AG20443 (cell line): ENCODE results near the gene NAP1L1.
A peak's percentile ranks its signal among the peaks of the same experiment; 100 is the strongest.

Source experiments
- DNase-seq: peaks from one replicate; pipeline ENCODE4 v3.0.0; 2012; ENCODE audit warnings: low spot score, mixed read lengths

The NAP1L1 gene

DNA sequence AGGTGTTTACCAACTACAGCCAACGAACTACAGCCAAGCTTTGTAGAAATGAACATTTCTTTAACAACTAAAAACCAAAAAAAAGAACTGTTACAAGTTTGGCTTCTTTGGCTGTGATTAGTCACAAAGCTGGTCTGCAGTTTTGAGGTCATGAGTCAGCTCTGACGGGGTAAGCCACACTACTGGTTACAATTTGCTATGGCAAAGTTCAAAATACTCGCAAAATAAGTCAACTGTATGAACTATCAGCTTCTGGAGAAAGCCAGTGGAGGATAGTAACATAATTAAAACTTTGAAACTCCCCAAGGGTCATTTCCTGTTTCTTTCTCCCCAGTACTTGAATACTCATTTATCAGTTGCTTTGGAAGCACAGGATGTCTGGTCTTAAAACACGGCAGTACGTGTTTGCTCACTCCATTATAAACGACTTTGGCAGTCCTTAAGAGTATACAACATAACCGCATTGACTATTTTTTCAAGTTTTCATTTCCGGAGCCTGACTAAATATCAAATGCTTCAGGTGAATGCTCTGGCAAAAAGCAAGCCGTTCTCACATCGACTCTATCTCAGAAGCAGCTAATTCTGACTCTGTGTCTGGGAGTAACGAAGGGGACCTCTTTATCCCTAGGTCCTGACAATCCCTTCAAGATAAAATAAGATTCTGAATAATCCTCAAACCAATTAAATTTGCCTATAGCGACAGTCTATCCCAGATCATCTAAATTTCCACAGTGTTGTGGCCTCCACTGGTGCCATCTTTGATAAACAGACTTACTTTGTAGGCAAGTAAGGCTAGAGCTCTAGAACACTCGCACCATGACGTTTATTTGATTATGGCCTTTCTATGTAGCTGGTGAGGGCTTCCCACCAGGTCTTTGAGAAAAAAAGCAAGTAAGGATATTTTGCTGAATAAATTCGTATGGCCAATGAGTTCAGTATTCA lies 63.5 kb downstream of the NAP1L1 start:
- peak; percentile 84 for DNase-seq

DNA sequence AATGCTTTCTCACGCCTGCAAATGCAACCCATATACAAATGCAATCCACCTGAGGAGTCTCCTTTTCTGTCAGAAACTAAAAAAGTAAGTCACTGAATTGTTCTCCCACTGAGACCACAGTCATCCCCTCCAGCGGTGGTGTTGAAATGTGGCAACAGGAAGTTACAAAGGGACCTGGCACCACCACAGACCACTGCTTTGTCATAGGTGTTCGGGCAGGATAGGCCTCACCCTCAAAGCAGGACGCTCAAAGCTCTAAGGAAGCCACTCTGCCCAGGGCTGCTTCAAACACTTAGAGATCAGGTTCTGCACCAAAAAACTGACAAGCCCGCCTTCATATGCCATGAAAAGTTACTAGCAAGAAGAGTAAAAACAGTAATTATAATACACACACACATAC lies 64.2 kb downstream of the NAP1L1 start:
- DNase-seq: peak; percentile 59

DNA sequence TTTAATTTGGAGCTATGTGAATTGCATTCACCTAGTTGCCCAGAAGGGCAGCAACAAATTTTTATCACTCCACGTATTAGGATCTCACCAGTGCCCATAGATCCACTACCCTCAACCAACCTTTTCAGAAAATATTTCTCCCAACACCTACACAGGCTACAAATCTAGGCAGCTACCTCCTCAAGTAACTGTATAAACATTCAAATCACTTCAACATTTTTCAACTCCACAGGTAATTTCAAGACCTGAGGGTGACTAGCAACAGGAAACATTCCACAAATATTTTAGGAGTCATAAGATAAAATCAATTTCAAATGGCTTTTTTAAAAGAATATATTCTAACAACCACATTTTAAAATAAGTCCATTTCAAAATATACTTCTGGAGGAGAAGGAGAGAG lies 65.8 kb downstream of the NAP1L1 start:
- no peak for DNase-seq

DNA sequence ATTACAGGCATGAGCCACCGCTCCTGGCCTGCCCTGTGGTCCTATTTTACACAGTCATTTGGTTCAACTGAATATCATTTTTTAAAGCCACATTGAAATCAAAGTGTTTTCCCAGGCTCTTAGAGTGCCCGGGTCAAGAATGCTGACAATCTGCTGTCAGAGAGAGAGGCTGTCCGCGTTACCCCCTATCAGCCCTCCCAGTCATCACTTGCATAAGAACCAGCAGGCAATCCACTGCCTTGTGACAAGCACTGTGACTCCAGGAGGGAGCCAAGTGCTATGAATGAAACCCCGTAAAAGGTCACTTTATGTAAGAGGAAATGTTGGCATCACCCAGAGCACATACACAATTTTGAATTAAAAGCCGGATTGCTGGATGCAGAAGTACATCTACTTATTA lies 66.4 kb downstream of the NAP1L1 start:
- no peak for DNase-seq

DNA sequence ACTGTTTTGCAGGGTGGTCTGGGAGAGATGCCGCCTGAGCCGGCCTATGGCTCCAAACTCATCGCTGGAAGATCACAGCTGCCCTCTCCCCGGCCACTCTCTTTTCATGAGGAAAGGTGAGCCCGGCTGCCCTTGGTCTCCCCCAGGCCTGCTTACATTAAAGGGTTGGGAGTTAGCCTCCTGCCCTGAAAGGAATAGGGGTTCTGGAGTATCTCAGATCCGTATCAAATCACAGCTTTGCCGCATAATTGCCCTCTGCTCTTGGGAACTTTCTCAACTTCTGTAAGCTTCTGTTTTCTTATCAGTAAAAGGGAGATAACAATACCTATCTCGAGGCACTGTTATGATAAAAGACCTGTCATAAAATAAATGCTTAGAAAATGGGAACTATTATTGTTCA lies 70.5 kb downstream of the NAP1L1 start:
- no peak for DNase-seq

DNA sequence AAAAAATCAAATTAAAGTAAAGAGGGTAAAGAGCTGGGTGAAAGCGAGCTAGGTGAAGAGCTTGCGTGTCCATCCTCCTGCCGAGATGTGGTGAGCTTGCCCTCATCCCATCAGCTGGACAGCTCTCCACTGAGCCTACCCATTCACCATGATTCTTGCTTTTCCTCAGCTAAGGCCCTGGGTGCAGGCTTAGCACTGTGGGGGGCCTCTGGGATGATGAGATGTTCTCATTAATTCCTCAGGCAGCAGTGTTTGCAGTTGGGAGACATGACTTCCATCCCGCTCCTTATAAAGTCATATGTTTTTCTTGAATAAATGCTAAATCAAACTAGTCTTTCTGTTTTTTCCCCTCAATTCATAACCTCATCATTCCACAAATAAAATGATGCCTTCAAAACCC lies 70.9 kb downstream of the NAP1L1 start:
- no peak for DNase-seq

DNA sequence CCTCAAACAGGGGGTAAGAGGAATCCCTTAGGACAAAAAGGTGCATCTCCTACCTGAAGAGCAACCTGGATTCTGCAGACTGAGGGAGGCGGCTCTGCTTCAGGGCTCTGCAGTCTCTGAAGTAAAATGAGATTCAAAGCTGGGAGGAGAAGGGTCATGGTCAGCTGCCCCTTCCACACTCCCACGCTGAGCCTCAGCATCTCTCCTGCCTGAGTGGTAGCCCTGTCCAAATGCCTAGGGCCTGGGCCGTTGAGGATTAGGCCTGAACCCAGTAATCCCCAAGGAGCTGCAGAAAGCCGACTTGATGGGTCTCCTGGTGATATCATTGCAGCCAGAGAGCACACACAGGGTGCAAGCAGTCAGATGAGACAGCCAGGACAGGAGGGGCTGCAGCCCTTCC lies 71.8 kb downstream of the NAP1L1 start:
- DNase-seq: no peak

DNA sequence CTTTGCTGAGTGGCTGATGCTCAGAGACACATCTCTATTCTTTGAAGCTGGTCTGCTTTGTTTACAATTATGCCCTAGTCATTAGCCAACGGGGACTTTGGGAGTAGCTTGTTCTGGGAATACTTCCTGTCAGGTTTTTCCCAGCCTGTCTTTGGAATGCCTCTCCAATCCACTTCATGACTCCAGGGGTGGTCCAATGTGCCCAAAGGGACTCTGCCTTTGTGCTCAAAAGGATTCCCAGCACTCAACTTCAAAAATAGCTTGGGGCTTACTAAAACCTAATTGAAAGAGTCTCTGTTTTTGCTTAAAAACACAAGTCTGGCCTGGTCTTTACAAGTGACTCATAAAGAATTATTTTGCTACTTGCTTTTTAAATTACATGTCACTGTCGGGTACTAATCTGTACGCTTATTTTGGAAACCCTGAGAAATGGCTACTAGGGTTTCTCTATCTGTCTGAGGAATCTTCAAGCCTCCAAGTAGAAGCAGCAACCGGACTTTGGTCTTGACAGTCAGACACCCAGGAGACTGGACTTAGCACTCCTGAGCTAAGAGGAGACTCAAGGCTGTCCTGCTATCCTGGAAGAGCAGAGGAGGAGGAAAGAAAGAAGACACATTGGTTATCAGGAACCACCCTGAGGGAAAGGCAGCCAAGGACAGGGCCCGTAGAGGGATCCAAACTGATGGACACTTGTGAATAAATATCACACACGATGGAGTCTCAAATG lies 73.6 kb downstream of the NAP1L1 start:
- DNase-seq: peak; percentile 25

DNA sequence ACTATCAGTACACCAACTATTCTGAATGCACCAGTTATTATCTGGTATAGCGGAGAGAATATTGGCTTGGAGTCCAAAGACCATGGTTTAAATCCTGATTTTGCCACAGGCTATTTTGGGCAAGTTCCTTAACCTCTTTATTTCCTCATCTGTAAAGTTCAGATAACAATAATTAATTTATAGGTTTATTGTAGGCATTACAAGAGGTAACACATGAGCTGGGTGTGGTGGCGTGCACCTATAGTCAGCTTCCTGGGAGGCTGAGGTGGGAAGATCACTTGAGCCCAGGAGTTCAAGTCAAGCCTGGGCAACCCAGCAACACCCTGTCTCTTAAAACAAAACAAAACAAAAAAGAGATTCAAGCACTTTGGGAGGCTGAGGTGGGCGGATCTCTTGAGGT lies 76.1 kb downstream of the NAP1L1 start:
- no peak for DNase-seq

DNA sequence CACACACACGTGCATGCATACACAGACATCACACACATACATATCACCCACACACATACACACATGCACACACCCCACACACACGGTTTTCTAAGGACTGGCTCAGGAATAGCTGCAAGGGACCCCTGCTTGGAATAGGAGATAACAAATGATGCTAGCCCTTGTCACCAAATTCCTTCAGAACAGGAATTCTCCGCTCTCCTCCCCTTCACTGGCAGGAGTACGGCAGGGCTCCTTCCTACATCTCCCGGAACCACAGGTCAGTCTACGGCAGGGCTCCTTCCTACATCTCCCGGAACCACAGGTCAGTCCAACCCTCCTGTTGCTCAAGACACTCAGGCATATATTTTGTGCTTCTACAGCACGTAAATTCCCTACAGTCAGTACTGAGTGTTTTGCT lies 76.8 kb downstream of the NAP1L1 start:
- DNase-seq: no peak

DNA sequence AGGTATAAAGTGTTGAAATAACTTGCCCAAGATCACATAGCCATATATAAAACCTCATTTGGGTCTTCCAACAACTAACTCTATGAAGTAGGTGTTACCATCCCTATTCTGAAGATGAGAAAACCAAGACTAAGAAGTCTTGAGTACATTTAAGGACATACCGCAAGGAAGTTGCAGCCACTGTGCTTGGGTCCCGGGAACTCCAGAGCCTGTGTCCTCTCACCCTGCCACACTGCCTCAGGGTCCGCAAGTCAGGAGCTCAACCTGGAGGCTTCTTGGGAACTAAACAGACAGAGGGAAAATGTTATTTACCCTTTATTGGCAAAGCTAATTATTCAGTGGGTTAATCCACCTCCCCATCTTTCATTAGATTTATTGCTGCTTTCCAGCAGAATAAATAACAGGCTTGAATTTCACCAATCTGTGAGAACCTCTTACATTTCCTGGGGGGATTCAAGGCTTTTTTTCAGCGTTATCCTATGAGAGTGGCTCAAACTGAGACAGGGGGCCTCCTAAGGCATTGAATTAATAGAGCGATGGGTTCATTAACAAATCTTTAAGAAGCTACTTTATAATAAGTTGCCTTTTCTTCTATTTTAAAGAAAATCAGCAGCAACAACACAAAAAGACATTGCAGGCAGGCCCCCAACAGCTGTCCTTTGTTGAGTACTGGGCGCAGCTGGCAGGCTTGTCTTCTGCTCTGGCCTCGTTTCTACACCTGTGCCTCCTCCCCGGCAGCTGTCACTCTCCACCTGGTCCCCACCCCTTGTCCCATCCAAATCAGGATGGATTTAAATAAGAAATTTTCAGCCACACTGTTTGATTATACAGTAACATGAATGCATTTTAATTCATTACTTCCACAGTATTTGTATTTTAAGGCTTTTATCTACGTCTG lies 78.2 kb downstream of the NAP1L1 start:
- no peak for DNase-seq

DNA sequence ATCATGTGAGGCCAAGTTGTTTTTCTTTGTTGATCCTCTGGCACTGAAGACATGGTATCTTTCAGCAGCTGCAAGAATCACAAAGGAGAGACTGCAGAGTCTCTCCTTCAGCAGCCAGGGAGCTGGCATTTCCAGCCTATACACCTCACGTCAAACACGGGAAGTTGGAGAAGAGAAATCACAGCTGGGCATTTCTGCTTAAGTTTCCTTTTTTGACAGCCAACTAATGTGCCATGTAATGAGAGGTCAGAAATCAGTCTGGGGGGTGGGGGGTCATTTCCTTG lies 81.2 kb downstream of the NAP1L1 start:
- no peak for DNase-seq

DNA sequence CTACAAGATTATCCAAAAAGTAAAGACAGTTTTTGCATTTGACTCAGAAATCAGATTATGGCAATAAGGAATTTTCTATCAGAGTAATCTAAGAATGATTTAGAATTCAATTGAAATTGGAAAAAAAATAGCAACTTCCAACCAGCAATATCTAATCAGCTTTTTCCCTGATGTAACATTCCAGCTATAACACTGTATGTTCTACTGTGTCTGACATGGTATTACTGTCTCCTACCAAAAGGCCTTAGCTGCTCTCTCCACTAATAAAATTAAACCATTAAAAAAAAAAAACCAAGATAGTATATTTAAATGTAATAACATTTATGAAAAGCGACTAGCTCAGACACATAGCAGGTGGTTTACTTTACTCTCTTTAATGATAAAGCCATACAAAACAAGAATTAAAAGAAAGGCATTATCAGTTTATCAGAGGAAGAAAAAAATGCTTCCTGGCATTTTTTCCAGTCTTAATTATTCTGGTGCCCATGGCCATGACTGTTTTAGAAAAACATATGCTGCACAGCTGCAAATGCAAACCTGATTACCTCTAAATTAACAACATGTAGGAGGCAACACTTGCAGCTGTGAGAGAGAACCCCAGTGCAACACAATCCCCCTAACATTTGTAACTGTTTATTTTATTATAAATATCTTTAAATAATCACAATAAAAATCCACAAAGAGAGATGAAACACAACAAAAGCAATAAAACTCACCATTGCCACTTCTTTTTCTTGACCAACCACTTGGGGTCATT lies 81.7 kb downstream of the NAP1L1 start:
- DNase-seq: no peak

DNA sequence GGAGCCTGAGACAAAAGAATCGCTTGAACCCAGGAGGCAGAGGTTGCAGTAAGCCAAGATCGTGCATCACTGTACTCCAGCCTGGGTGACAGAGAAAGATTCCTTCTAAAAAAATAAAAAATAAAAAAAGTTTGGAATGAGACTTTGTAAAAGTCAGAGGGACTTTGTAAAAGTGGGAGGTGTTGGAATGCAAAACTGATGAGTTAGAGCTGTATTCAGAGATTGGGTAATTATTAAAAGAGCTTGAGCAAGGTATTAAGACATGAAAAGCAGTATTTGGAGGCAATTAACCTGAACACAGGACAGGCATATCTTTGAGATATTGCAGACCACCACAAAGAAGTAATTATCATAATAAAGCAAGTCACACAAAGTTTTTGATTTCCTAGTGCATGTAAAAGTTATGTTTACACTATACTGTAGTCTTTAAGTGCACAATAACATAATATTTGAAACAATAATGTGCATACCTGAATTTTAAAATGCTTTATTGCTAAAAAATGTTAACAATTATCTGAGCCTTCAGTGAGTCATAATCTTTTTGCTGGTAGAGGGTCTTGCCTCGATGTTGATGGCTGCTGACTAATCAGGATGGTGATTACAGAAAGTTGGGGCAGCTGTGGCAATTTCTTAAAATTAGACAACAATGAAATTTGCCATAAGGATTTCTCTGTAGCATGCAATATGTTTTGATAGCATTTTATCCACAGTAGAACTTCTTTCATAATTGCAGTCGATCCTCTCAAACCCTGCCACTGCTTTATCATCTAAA lies 86.0 kb downstream of the NAP1L1 start:
- peak; percentile 26 for DNase-seq

DNA sequence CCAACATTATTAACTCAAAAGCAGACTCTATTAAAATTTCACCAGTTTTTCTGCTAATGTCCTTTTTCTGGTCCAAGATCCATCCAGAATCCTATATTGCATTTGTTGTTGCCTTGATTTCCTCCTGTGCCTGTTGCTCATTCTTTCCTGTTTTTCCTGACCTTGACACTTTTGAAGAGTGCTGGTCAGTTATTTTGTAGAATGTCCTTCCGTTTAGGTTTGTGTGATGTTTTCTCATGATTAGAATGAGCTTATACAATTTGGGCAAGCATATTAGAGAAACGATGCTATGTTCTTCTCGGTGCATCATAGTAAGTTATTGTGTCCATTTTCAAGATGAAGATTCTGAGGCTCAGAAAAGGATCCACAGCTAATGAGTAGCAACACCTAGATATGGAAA lies 86.8 kb downstream of the NAP1L1 start:
- no peak for DNase-seq

DNA sequence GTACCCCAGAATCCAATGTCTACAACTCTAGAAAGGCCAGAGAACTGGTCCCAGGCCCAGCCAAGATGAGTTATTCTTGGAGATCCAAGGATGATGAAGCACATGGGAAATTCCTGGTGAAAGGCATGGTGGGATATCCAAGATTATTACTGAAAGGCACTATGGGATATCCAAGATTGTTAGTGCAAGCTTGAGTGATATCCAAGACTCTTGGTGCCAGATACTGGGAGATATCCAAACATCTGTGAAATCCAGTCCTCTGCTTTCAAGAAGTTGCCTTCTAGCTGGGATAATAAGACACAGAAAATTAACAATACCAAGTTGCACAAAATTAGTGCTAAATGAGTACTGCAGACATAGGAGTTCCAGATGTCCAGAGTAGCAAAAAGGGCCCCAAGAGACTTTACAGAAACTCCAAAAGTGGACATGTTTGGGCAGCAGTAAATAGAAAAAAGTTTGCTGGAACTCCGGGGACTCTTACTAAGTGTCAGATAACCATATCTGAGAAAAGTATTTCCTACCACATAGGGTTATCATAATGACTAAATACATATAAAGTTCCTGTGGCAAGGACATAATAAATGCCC lies 87.5 kb downstream of the NAP1L1 start:
- DNase-seq: no peak

DNA sequence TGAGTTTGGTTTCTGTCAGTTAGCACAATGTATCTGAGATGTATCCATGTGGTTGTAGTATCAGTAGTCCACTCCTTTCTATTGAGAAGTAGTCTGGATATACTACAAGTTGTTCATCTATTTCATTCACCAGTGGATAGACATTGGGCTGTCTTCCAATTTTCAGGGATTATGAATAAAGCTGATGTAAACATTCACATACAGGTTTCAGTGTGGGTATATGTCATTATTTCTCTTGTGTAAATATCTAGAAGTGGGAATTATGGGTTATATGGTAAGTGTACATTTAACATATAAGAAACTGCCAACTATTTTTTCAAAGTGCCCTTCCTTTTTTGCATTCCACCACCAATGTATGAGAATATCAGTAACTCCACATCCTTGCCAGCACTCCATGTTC lies 88.8 kb downstream of the NAP1L1 start:
- no peak for DNase-seq

DNA sequence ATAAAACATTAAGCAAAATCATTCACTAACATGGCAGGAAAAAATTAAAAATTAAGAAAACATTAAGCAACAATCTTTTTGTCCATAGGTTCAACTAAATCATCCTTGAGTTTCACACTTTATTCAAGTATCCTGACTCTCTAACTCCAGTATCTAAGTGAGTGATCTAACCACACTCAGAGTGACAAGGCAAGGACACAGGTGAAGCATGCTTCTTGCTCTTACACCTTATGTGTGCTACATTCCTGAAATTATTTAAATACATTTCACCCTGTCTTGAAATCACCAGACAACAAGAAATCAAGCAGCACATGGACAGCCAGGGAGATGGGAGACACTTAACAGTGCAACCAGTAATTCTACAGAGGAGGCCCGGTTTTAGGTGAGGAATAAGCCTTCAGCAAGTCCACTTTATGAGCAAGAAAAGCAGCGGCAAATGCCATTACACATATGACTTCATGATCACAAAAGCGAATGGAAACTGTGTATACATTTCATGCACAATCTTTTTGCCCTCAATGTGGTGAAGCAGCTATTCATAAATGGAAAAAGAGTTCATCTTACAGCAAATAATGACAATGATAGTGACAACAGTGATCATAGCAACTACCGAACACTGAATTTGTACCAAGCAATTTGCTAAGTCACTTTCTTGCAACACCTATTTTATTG lies 90.3 kb downstream of the NAP1L1 start:
- DNase-seq: no peak

DNA sequence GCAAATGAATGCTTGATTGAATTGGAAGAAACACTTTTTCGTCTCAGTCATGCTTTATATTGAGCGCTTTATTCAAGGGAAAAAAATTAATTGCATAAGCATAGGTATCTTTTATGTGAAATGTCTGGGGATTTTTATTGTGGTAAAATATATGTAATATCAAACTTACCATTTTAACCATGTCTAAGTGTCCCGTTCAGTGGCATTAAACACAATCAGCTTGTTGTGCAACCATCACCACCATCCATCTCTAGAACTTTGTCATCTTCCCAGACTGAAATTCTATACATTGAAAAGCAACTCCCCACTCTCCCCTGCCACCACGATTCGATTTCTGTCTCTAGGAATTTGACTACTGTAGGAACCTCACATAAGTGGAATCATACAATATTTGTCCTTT lies 92.7 kb downstream of the NAP1L1 start:
- no peak for DNase-seq
